A673 (cell line): Measurements from ENCODE around the gene CKAP2L. TPM values are rescaled to one million over a fixed set of nuclear protein-coding genes. Genes with fewer than 3 reads are reported as not detected.

Source experiments
- BruUV-seq: library from RNA; stranded (reverse); fragments of 400-500 nt; replicated peaks from 2 replicates; lab custom pipeline; 2021; lab: Mats Ljungman, UMichigan
- CTCF ChIA-PET: fragments of 300-600 bp; sonication (Branson Sonifier 250); formaldehyde crosslinking; loops from one replicate; lab custom pipeline; 2022; ENCODE audit warnings: antibody characterized with exemption; lab: Charles Lee
- POLR2A ChIA-PET: fragments of 300-600 bp; sonication (Branson Sonifier 250); formaldehyde crosslinking; loops from one replicate; lab custom pipeline; 2022; ENCODE audit warnings: antibody characterized with exemption; ENCODE audit not compliant: low non-redundant PET; lab: Charles Lee
- DNase-seq: peaks from one replicate; pipeline ENCODE4 v3.0.0-alpha.2; 2015; ENCODE audit warnings: low spot score
- H3K27ac ChIP-seq: fragments of 200-600 bp; sonication (generic); 2 replicates; pipeline ENCODE4 v1.5.1; 2016; ENCODE audit warnings: mixed run types, low read depth, mild to moderate bottlenecking, mixed read lengths, antibody characterized with exemption, low read length; ENCODE audit not compliant: poor library complexity, severe bottlenecking
- H3K27me3 ChIP-seq: fragments of 200-600 bp; sonication (generic); replicated peaks from 2 replicates; pipeline ENCODE4 v1.6.1; 2017; ENCODE audit warnings: mixed run types, low read depth, mild to moderate bottlenecking, mixed read lengths, antibody characterized with exemption, low read length; ENCODE audit not compliant: insufficient read depth, poor library complexity
- H3K36me3 ChIP-seq: fragments of 200-600 bp; sonication (generic); 2 replicates; pipeline ENCODE4 v1.6.1; 2016; ENCODE audit warnings: mixed run types, mild to moderate bottlenecking, mixed read lengths, antibody characterized with exemption, low read length; ENCODE audit not compliant: insufficient read depth, poor library complexity, severe bottlenecking
- H3K4me1 ChIP-seq: fragments of 200-600 bp; sonication (generic); 2 replicates; pipeline ENCODE4 v1.6.1; 2017; ENCODE audit warnings: mixed run types, mild to moderate bottlenecking, mixed read lengths, antibody characterized with exemption, low read length; ENCODE audit not compliant: insufficient read depth, poor library complexity, severe bottlenecking
- H3K4me3 ChIP-seq: fragments of 200-600 bp; sonication (generic); 2 replicates; pipeline ENCODE4 v1.5.1; 2016; ENCODE audit warnings: low read depth, mixed run types, mild to moderate bottlenecking, mixed read lengths, low read length; ENCODE audit not compliant: poor library complexity, severe bottlenecking
- H3K9me3 ChIP-seq: fragments of 200-600 bp; sonication (generic); 2 replicates; pipeline ENCODE4 v1.6.1; 2016; ENCODE audit warnings: mixed run types, low read depth, mild to moderate bottlenecking, mixed read lengths, antibody characterized with exemption, low read length; ENCODE audit not compliant: poor library complexity, severe bottlenecking
- CTCF ChIP-seq: fragments of 300-800, 200-600 bp; sonication (generic); conservative IDR thresholded peaks from 2 replicates; pipeline ENCODE4 v1.5.1; 2017; ENCODE audit warnings: low read depth, mild to moderate bottlenecking, antibody characterized with exemption, low read length, moderate library complexity, mixed read lengths
- EZH2 ChIP-seq: fragments of 200-600 bp; sonication (generic); IDR thresholded peaks from 2 replicates; pipeline ENCODE4 v1.6.1; 2017; ENCODE audit warnings: borderline replicate concordance, low read depth, mild to moderate bottlenecking, mixed read lengths, antibody characterized with exemption, low read length; ENCODE audit not compliant: poor library complexity, severe bottlenecking
- intact Hi-C: fragments of 100-400 bp; cut with micrococcal nuclease; formaldehyde crosslinking; loops from one replicate; pipeline ENCODE4 v1.10.0; 2022; ENCODE audit not compliant: unreplicated experiment
- total RNA-seq: library from RNA; stranded (reverse); gene quantifications from 2 replicates; pipeline ENCODE4 v1.2.3, GENCODE V29; 2021

CKAP2L gene
- total RNA-seq, 1 experiment from 2014 or later = 49.6 TPM

DNA sequence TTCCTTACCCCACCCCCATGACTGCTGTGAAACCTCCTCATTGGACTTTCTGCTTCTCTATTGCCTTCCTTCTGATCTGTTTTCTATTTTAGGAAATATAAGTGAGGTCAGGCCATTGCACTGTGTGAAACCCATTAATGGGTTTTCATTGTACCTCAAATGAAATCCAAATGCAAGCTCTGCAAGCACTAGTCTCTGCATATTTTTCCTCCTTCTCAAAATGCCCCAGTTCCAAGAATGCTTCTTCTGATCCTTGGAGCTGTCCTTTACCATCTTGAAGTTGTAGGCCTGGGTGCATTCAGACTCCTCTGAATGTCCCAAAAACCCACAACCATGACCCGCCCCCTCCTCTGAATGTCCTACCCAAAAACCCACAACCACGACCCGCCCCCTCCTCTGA, 11.7 kb upstream of the CKAP2L start:
- no peaks in the 10 kb centered on the region for H3K27me3 ChIP-seq
- H3K4me3 ChIP-seq = no peak overlapping the region
- H3K36me3 ChIP-seq = no peaks in the 10 kb centered on the region
- no peaks in the 10 kb centered on the region for H3K4me1 ChIP-seq
- DNase-seq = no peak
- intact Hi-C loops = no loop called here
- no peaks in the 10 kb centered on the region for H3K9me3 ChIP-seq
- H3K27ac ChIP-seq = no peak overlapping the region
- no TSS peak for BruUV-seq
- ChIA-PET CTCF (no interaction called here), POLR2A (interaction anchor here (0.5 kb wide), 1 partner anchor 17 kb away, joined by 5 read pairs; no protein-coding TSS in a partner anchor)
- no peak for TF ChIP-seq CTCF

DNA sequence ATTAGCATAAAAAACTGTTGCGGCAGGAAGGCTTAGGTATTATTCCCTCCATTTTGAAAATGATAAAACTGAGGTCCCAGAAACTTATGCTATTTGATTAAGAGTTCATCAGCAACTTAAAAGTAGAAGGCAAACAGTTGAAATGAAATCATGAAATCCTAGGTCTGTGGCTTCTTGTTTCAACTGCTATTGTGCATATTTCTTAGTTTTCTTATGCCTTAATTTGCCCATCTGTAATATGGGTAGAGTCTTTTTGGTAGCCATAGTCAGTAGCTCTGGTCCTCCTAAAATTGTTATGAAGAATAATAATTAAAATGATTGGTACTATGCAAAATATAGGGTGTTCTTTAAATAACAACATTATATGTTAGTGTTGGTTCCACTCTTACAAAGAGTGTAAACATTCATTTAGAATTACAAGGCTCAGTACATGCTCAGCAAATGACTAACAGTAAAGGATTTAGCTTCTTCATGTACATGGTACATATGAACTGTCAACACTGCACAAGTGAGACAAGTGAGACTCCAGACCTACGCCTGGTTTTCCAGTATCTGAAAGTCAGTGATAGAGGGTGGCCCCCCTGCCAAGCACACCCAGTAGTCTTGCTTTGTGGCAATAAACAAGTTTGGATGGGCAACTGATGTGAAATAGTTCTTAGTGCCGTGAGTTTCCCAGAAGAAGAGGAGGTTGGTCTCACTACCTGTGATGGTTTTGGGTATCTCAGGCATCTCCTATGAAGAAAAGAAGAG, 10.3 kb upstream of the CKAP2L start:
- ChIA-PET POLR2A (no interaction called here), CTCF (no interaction called here)
- no peaks in the 10 kb centered on the region for H3K27me3 ChIP-seq
- H3K4me1 ChIP-seq = no peaks in the 10 kb centered on the region
- no peak for TF ChIP-seq EZH2
- no peak for TF ChIP-seq CTCF
- H3K27ac ChIP-seq = no peak overlapping the region
- DNase-seq = no peak
- intact Hi-C loops = no loop called here
- no peak overlapping the region for H3K4me3 ChIP-seq
- H3K9me3 ChIP-seq = no peaks in the 10 kb centered on the region
- no peaks in the 10 kb centered on the region for H3K36me3 ChIP-seq
- BruUV-seq = no TSS peak

GRCh38 chr2:112773556-112773955, 9.1 kb upstream of the CKAP2L start:
- no TSS peak for BruUV-seq
- TF ChIP-seq CTCF (no peak), EZH2 (no peak)
- Histone ChIP-seq H3K4me3 (no peak overlapping the region), H3K36me3 (no peaks in the 10 kb centered on the region), H3K4me1 (no peaks in the 10 kb centered on the region), H3K27me3 (no peaks in the 10 kb centered on the region), H3K27ac (no peak overlapping the region), H3K9me3 (no peaks in the 10 kb centered on the region)
- no peak for DNase-seq
- ChIA-PET CTCF (no interaction called here), POLR2A (no interaction called here)
- intact Hi-C loops = no loop called here
